HepG2 (cell line): ENCODE data around the gene TMEM225B. TPM values are rescaled to one million over a fixed set of nuclear protein-coding genes. Genes with fewer than 3 reads are reported as not detected.

ENCODE experiments used
- ATM ChIP-seq: fragments of 450-650 bp; IDR thresholded peaks from 2 replicates; pipeline ENCODE4 v1.7.1; 2017; ENCODE audit warnings: mild to moderate bottlenecking, borderline replicate concordance
- BHLHE40 ChIP-seq: IDR thresholded peaks from 2 replicates; pipeline ENCODE4 v1.6.1; 2011; ENCODE audit warnings: low read length, improper control_type of control experiment
- CREM ChIP-seq, 2 experiments: sonication (generic) in 1 of 2; formaldehyde crosslinking in 1 of 2; IDR thresholded peaks; 2 replicates each; pipeline versions ENCODE4 v1.4.0 to v1.6.1; 2016 to 2020; ENCODE audit warnings: antibody characterized with exemption in 1 of 2, mild to moderate bottlenecking in 1 of 2, missing genetic modification reagents in 1 of 2
- HNRNPLL ChIP-seq: fragments of 200-400 bp; formaldehyde crosslinking; IDR thresholded peaks from 2 replicates; pipeline ENCODE4 v1.6.1; 2017; ENCODE audit warnings: mild to moderate bottlenecking, low read depth, low read length; ENCODE audit not compliant: poor library complexity, severe bottlenecking
- KLF6 ChIP-seq: IDR thresholded peaks from 2 replicates; pipeline ENCODE4 v1.8.0; 2016; ENCODE audit warnings: missing biosample characterization, missing genetic modification reagents
- MAFK ChIP-seq, 2 experiments: IDR thresholded peaks in 1 of 2; conservative IDR thresholded peaks in 1 of 2; 2 replicates each; pipeline ENCODE4 v1.6.1; 2011; ENCODE audit warnings: improper control_type of control experiment in 2 of 2, low read length in 2 of 2
- MYNN ChIP-seq: sonication (generic); formaldehyde crosslinking; IDR thresholded peaks from 2 replicates; pipeline ENCODE4 v1.4.0; 2020; ENCODE audit warnings: mild to moderate bottlenecking, low read depth, missing genetic modification reagents
- NFIB ChIP-seq: sonication (generic); formaldehyde crosslinking; IDR thresholded peaks from 2 replicates; pipeline ENCODE4 v1.9.0; 2021; ENCODE audit warnings: missing genetic modification reagents, mild to moderate bottlenecking, borderline replicate concordance
- NRL ChIP-seq: sonication (generic); formaldehyde crosslinking; IDR thresholded peaks from 2 replicates; pipeline ENCODE4 v1.5.0; 2020; ENCODE audit warnings: missing genetic modification reagents, mild to moderate bottlenecking, moderate library complexity, borderline replicate concordance
- PRPF4 ChIP-seq: fragments of 200-400 bp; formaldehyde crosslinking; IDR thresholded peaks from 2 replicates; pipeline ENCODE4 v1.6.1; 2016; ENCODE audit warnings: low read length, low read depth; ENCODE audit not compliant: poor library complexity, severe bottlenecking
- RBM22 ChIP-seq: fragments of 200-400 bp; formaldehyde crosslinking; optimal IDR thresholded peaks from 2 replicates; pipeline ENCODE3; 2017; ENCODE audit warnings: mild to moderate bottlenecking, low read length, moderate library complexity
- SOX6 ChIP-seq, 2 experiments: fragments of 450-650 bp in 1 of 2; sonication (generic) in 1 of 2; formaldehyde crosslinking in 1 of 2; IDR thresholded peaks; 2 replicates each; pipeline versions ENCODE4 v1.4.0 to v1.6.1; 2017 to 2020; ENCODE audit warnings: antibody characterized with exemption in 1 of 2, mild to moderate bottlenecking in 1 of 2, missing genetic modification reagents in 1 of 2
- SP5 ChIP-seq: IDR thresholded peaks from 2 replicates; pipeline ENCODE4 v1.6.1; 2016; ENCODE audit warnings: low read depth, borderline replicate concordance
- TBX2 ChIP-seq: sonication (generic); formaldehyde crosslinking; IDR thresholded peaks from 2 replicates; pipeline ENCODE4 v1.5.0; 2020; ENCODE audit warnings: missing genetic modification reagents, mild to moderate bottlenecking, borderline replicate concordance
- ZFAT ChIP-seq: sonication (generic); formaldehyde crosslinking; conservative IDR thresholded peaks from 2 replicates; pipeline ENCODE4 v1.8.1; 2023; ENCODE audit warnings: missing genetic modification reagents, inconsistent platforms
- ZFP1 ChIP-seq: IDR thresholded peaks from 2 replicates; pipeline ENCODE4 v1.6.1; 2016
- ZNF253 ChIP-seq: sonication (generic); formaldehyde crosslinking; IDR thresholded peaks from 2 replicates; pipeline ENCODE4 v1.8.0; 2022; ENCODE audit warnings: mild to moderate bottlenecking, missing genetic modification reagents, borderline replicate concordance
- ZNF615 ChIP-seq: sonication (generic); formaldehyde crosslinking; IDR thresholded peaks from 2 replicates; pipeline ENCODE4 v1.5.0; 2020; ENCODE audit warnings: mild to moderate bottlenecking, missing genetic modification reagents, borderline replicate concordance
- ZNF629 ChIP-seq: sonication (generic); formaldehyde crosslinking; conservative IDR thresholded peaks from 2 replicates; pipeline ENCODE4 v1.5.0; 2020; ENCODE audit warnings: missing genetic modification reagents
- ZNF652 ChIP-seq: IDR thresholded peaks from 2 replicates; pipeline ENCODE4 v1.6.1; 2016; ENCODE audit warnings: low read depth, borderline replicate concordance
- ZNF792 ChIP-seq: IDR thresholded peaks from 2 replicates; pipeline ENCODE4 v1.6.1; 2016
- ZSCAN21 ChIP-seq: sonication (generic); formaldehyde crosslinking; IDR thresholded peaks from 2 replicates; pipeline ENCODE4 v1.8.0; 2022; ENCODE audit warnings: mild to moderate bottlenecking, missing genetic modification reagents, moderate library complexity, borderline replicate concordance
- polyA plus RNA-seq, 8 experiments: library from polyadenylated mRNA; depleted of rRNA in 3 of 8; stranded (reverse) in 7 of 8; unstranded in 1 of 8; fragments of >200 nt; fragmentation: Illumina TruSeq in 4 of 8; extraction: Trizol in 4 of 8; gene quantifications; 2 replicates each; pipeline versions ENCODE4 v1.2.1 to v1.2.3, GENCODE V29; 2011 to 2016; ENCODE audit warnings: low read depth in 4 of 8, missing spikeins in 1 of 8, mixed read lengths in 1 of 8; ENCODE audit not compliant: insufficient read depth in 1 of 8
- total RNA-seq, 5 experiments: library from RNA; depleted of rRNA; stranded (reverse); fragments of >200 nt; fragmentation: Illumina TruSeq; extraction: Trizol; gene quantifications; 2 replicates each; pipeline ENCODE4 v1.2.3, GENCODE V29; 2016; ENCODE audit warnings: low read depth in 1 of 5
- TF ChIP-seq, protein P1 (sequence below): IDR thresholded peaks from 2 replicates; pipeline ENCODE4 v1.6.1; 2012; ENCODE audit warnings: inconsistent platforms
- TF ChIP-seq, protein P2 (sequence below): sonication (generic); formaldehyde crosslinking; IDR thresholded peaks from 2 replicates; pipeline ENCODE4 v1.5.1; 2020; ENCODE audit warnings: missing genetic modification reagents, mild to moderate bottlenecking, borderline replicate concordance
- TF ChIP-seq, protein P3 (sequence below): sonication (generic); formaldehyde crosslinking; IDR thresholded peaks from 2 replicates; pipeline ENCODE4 v1.4.0; 2020; ENCODE audit warnings: missing genetic modification reagents

TMEM225B gene
- total and polyA plus RNA-seq, 2 of the 13 experiments (the other 11 are each of a cell fraction or from before 2014, with no cell fraction given): 0.78 to 0.95 TPM

DNA sequence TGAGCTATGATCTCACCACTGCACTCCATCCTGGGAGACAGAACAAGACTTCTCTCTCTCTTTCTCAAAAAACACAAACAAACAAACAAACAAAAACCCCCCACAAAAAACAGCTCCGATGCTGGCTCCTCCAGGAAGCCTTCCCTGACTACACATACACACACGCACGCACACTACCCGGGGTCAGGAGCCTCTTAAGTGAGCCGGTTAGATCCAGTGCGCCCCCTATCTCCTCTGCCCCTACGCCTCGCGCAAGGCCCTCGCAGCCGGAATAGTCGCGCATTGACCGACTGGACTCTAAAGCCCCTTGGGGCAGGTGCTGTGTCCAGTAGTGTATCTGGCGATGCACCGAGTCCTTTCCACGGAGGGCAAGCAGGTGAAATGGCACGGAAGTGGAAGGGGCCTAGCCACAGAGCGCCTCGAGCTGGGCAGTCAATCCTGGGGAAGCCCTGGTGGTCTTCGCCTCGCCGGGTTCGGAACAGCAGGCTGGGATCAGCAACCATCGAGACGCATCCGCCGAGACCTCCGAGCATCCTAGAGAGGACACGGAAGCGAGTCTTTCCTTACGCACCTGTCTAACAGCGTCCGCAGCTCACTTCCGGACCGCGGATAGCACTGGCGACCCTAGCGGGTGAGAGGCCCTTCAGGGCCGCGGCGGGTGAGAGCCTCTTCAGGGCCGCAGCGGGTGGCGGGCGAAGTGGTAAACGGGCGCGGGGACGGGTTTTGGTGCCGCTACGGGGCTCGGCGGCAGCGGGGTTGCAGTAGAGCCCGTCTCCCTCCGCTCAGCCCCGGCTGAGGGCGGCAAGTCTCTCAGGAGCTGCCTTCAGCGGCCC is 18.5 kb downstream of the TMEM225B start, which contains the start of gene ZSCAN25 (continued):
- TF ChIP-seq CREM (IDR thresholded peaks at IDR 0.05) (peak; percentile 86), CREM (CRISPR knock-in tag; IDR thresholded peaks at IDR 0.05) (no peak), MYNN (CRISPR knock-in tag) (no peak; the same call in 1 of the 2 replicates), ZNF629 (CRISPR knock-in tag) (0 out of 2 replicates have a peak, but pooled peaks have one; percentile 14), PRPF4 (no peak), NRL (peak; percentile 82), ZNF652 (CRISPR knock-in tag) (no peak), ZNF615 (CRISPR knock-in tag) (no peak), ZFP1 (CRISPR knock-in tag) (peak; percentile 81; the same call in 1 of the 2 replicates), KLF6 (CRISPR knock-in tag) (peak; percentile 50; the same call in 1 of the 2 replicates), TBX2 (CRISPR knock-in tag) (peak; percentile 87), NFIB (CRISPR knock-in tag) (no peak), ZNF792 (CRISPR knock-in tag) (peak; percentile 53; the same call in 1 of the 2 replicates), ZNF253 (CRISPR knock-in tag) (no peak), SP5 (CRISPR knock-in tag) (no peak), ATM (no peak), HNRNPLL (peak; percentile 80), ZSCAN21 (CRISPR knock-in tag) (peak; percentile 66; the same call in 1 of the 2 replicates), RBM22 (no peak), MAFK (conservative IDR thresholded peaks at IDR 0.05 in 1 of 2, IDR thresholded peaks at IDR 0.05 in 1 of 2; ENCODE audit: low read length in 2 of 2) (0 out of 4 replicates have a peak, but pooled peaks of 1 of the 2 experiments have one; percentile 14), ZFAT (CRISPR knock-in tag) (no peak; the same call in 1 of the 2 replicates), BHLHE40 (peak; percentile 36; the same call in 1 of the 2 replicates), SOX6 (IDR thresholded peaks at IDR 0.05) (no peak), SOX6 (CRISPR knock-in tag; IDR thresholded peaks at IDR 0.05) (peak; percentile 74)
- TF ChIP-seq, protein P1, sequence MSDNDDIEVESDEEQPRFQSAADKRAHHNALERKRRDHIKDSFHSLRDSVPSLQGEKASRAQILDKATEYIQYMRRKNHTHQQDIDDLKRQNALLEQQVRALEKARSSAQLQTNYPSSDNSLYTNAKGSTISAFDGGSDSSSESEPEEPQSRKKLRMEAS: peak; percentile 75; the same call in 1 of the 2 replicates
- TF ChIP-seq, protein P2, sequence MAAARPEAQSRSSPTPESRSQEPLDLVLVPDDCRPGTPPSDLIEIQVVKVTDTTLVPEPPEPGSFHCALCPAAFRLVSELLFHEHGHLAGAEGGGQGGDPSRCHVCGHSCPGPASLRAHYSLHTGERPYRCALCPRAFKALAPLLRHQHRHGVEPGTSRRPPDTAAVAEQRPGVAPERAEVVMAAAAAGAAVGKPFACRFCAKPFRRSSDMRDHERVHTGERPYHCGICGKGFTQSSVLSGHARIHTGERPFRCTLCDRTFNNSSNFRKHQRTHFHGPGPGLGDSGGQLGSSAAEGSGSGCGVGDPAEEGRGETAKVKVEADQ (CRISPR knock-in tag): peak; percentile 97; the same call in 1 of the 2 replicates
- TF ChIP-seq, protein P3, sequence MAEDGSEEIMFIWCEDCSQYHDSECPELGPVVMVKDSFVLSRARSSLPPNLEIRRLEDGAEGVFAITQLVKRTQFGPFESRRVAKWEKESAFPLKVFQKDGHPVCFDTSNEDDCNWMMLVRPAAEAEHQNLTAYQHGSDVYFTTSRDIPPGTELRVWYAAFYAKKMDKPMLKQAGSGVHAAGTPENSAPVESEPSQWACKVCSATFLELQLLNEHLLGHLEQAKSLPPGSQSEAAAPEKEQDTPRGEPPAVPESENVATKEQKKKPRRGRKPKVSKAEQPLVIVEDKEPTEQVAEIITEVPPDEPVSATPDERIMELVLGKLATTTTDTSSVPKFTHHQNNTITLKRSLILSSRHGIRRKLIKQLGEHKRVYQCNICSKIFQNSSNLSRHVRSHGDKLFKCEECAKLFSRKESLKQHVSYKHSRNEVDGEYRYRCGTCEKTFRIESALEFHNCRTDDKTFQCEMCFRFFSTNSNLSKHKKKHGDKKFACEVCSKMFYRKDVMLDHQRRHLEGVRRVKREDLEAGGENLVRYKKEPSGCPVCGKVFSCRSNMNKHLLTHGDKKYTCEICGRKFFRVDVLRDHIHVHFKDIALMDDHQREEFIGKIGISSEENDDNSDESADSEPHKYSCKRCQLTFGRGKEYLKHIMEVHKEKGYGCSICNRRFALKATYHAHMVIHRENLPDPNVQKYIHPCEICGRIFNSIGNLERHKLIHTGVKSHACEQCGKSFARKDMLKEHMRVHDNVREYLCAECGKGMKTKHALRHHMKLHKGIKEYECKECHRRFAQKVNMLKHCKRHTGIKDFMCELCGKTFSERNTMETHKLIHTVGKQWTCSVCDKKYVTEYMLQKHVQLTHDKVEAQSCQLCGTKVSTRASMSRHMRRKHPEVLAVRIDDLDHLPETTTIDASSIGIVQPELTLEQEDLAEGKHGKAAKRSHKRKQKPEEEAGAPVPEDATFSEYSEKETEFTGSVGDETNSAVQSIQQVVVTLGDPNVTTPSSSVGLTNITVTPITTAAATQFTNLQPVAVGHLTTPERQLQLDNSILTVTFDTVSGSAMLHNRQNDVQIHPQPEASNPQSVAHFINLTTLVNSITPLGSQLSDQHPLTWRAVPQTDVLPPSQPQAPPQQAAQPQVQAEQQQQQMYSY (CRISPR knock-in tag): peak; percentile 51
